IMR-90 (cell line): ENCODE results near the gene VGLL1. TPM values are rescaled to one million over a fixed set of nuclear protein-coding genes. Genes with fewer than 3 reads are reported as not detected.

Experiments used
- ATAC-seq: fragments of 200-7000 bp; cut with Tn5 transposase; 2 replicates; pipeline ENCODE4 v1.9.1; 2020; ENCODE audit warnings: low read depth, mild to moderate bottlenecking, moderate library complexity
- BruUV-seq: library from RNA; stranded (reverse); fragments of 400-500 nt; replicated peaks from 2 replicates; lab custom pipeline; 2021; lab: Mats Ljungman, UMichigan
- CTCF ChIA-PET: fragments of 300-600 bp; formaldehyde crosslinking; extraction: SDS; loops from one replicate; lab custom pipeline; 2021; ENCODE audit warnings: antibody characterized with exemption; lab: Yijun Ruan, JAX
- POLR2A ChIA-PET: fragments of 300-600 bp; sonication (Branson Sonifier 250); formaldehyde crosslinking; loops from one replicate; lab custom pipeline; 2022; ENCODE audit warnings: antibody characterized with exemption; ENCODE audit not compliant: unreplicated experiment; lab: Charles Lee
- DNase-seq: peaks from one replicate; pipeline ENCODE4 v3.0.0; 2013
- H2AFZ ChIP-seq: replicated peaks from 2 replicates; pipeline ENCODE3; 2013; ENCODE audit warnings: low read length, mild to moderate bottlenecking; ENCODE audit not compliant: poor library complexity
- H2AK5ac ChIP-seq: 2 replicates; pipeline ENCODE4 v1.6.1; 2013; ENCODE audit warnings: low read depth, low read length, inconsistent platforms
- H2AK9ac ChIP-seq: replicated peaks from 2 replicates; pipeline ENCODE3; 2013; ENCODE audit warnings: mild to moderate bottlenecking, low read depth, low read length, moderate library complexity; ENCODE audit not compliant: poor library complexity
- H2BK120ac ChIP-seq: 2 replicates; pipeline ENCODE4 v1.6.1; 2013; ENCODE audit warnings: low read depth, low read length, inconsistent platforms
- H2BK15ac ChIP-seq: 3 replicates; pipeline ENCODE4 v1.6.1; 2013; ENCODE audit warnings: low read depth, low read length, inconsistent platforms
- H2BK20ac ChIP-seq: 2 replicates; pipeline ENCODE4 v1.6.1; 2013; ENCODE audit warnings: low read depth, mild to moderate bottlenecking, inconsistent platforms, low read length, moderate library complexity
- H2BK5ac ChIP-seq: 2 replicates; pipeline ENCODE4 v1.6.1; 2013; ENCODE audit warnings: mild to moderate bottlenecking, low read depth, low read length, inconsistent platforms; ENCODE audit not compliant: poor library complexity, severe bottlenecking
- H3K14ac ChIP-seq: replicated peaks from 2 replicates; pipeline ENCODE4 v1.6.1; 2013; ENCODE audit warnings: low read depth, low read length, inconsistent platforms
- H3K18ac ChIP-seq: 2 replicates; pipeline ENCODE4 v1.6.1; 2013; ENCODE audit warnings: low read depth, low read length, control low read depth
- H3K23ac ChIP-seq: 2 replicates; pipeline ENCODE4 v1.6.1; 2013; ENCODE audit warnings: low read depth, low read length, inconsistent platforms
- H3K27ac ChIP-seq: 2 replicates; pipeline ENCODE4 v1.5.1; 2013; ENCODE audit warnings: mild to moderate bottlenecking, control low read depth, low read length; ENCODE audit not compliant: insufficient read depth
- H3K27me3 ChIP-seq: 2 replicates; pipeline ENCODE4 v1.6.1; 2013; ENCODE audit warnings: low read length; ENCODE audit not compliant: control insufficient read depth, insufficient read depth
- H3K36me3 ChIP-seq: 2 replicates; pipeline ENCODE4 v1.6.1; 2013; ENCODE audit warnings: low read length, mixed read lengths; ENCODE audit not compliant: control insufficient read depth, insufficient read depth
- H3K4ac ChIP-seq: 2 replicates; pipeline ENCODE4 v1.6.1; 2013; ENCODE audit warnings: low read depth, low read length, inconsistent platforms
- H3K4me1 ChIP-seq: 2 replicates; pipeline ENCODE4 v1.6.1; 2013; ENCODE audit warnings: low read length, mixed read lengths; ENCODE audit not compliant: control insufficient read depth, insufficient read depth
- H3K4me2 ChIP-seq: 2 replicates; pipeline ENCODE4 v1.6.1; 2013; ENCODE audit warnings: low read depth, mild to moderate bottlenecking, control low read depth, low read length, moderate library complexity
- H3K4me3 ChIP-seq: 2 replicates; pipeline ENCODE4 v1.5.1; 2013; ENCODE audit warnings: low read depth, mild to moderate bottlenecking, control low read depth, low read length, moderate library complexity; ENCODE audit not compliant: insufficient read depth
- H3K56ac ChIP-seq: 2 replicates; pipeline ENCODE4 v1.6.1; 2013; ENCODE audit warnings: low read length, inconsistent platforms; ENCODE audit not compliant: insufficient read depth; ENCODE audit errors: extremely low read depth
- H3K79me1 ChIP-seq, 2 experiments: 2 replicates each; pipeline ENCODE4 v1.6.1; 2013; ENCODE audit warnings: low read length in 2 of 2, inconsistent platforms in 1 of 2, low read depth in 1 of 2
- H3K9ac ChIP-seq: 2 replicates; pipeline ENCODE4 v1.6.1; 2013; ENCODE audit warnings: low read depth, low read length, control low read depth
- H3K9me1 ChIP-seq: 2 replicates; pipeline ENCODE4 v1.6.1; 2013; ENCODE audit warnings: low read length, inconsistent platforms; ENCODE audit not compliant: insufficient read depth
- H3K9me3 ChIP-seq: 2 replicates; pipeline ENCODE4 v1.6.1; 2013; ENCODE audit warnings: low read length; ENCODE audit not compliant: control insufficient read depth, insufficient read depth
- H4K20me1 ChIP-seq: 2 replicates; pipeline ENCODE4 v1.6.1; 2013; ENCODE audit warnings: low read length, inconsistent platforms; ENCODE audit not compliant: insufficient read depth
- H4K5ac ChIP-seq: 2 replicates; pipeline ENCODE4 v1.6.1; 2013; ENCODE audit warnings: mild to moderate bottlenecking, low read depth, low read length, control low read depth
- H4K8ac ChIP-seq, 2 experiments: 2 replicates each; pipeline ENCODE4 v1.6.1; 2013; ENCODE audit warnings: low read depth in 2 of 2, low read length in 2 of 2, control low read depth in 1 of 2, inconsistent platforms in 1 of 2
- H4K91ac ChIP-seq: 2 replicates; pipeline ENCODE4 v1.6.1; 2013; ENCODE audit warnings: low read depth, low read length, inconsistent platforms; ENCODE audit not compliant: insufficient read depth
- BHLHE40 ChIP-seq: fragments of 150-350 bp; IDR thresholded peaks from 2 replicates; pipeline ENCODE4 v1.6.1; 2016; ENCODE audit warnings: mild to moderate bottlenecking, low read depth, low read length
- CHD1 ChIP-seq: IDR thresholded peaks from 2 replicates; pipeline ENCODE4 v1.6.1; 2012; ENCODE audit warnings: low read depth, low read length, improper control_type of control experiment
- ELK1 ChIP-seq: fragments of 150-350 bp; IDR thresholded peaks from 2 replicates; pipeline ENCODE4 v1.6.1; 2016; ENCODE audit warnings: low read depth, mild to moderate bottlenecking, low read length, moderate library complexity, borderline replicate concordance
- MAZ ChIP-seq: IDR thresholded peaks from 2 replicates; pipeline ENCODE4 v1.6.1; 2012; ENCODE audit warnings: low read depth, mild to moderate bottlenecking, low read length, improper control_type of control experiment, moderate library complexity, borderline replicate concordance
- MXI1 ChIP-seq: IDR thresholded peaks from 2 replicates; pipeline ENCODE4 v1.6.1; 2012; ENCODE audit warnings: low read depth, mild to moderate bottlenecking, low read length, moderate library complexity, borderline replicate concordance
- NFE2L2 ChIP-seq: fragments of 150-350 bp; IDR thresholded peaks from 2 replicates; pipeline ENCODE4 v1.6.1; 2016; ENCODE audit warnings: low read depth, mild to moderate bottlenecking, low read length
- POLR2A ChIP-seq: IDR thresholded peaks from 2 replicates; pipeline ENCODE4 v1.6.1; 2012; ENCODE audit warnings: mild to moderate bottlenecking, low read depth, low read length
- RAD21 ChIP-seq: IDR thresholded peaks from 2 replicates; pipeline ENCODE4 v1.6.1; 2012; ENCODE audit warnings: low read length, improper control_type of control experiment
- RCOR1 ChIP-seq: IDR thresholded peaks from 2 replicates; pipeline ENCODE4 v1.6.1; 2012; ENCODE audit warnings: mild to moderate bottlenecking, low read length, improper control_type of control experiment; ENCODE audit not compliant: insufficient replicate concordance
- RFX5 ChIP-seq: IDR thresholded peaks from 2 replicates; pipeline ENCODE4 v1.8.0; 2012; ENCODE audit warnings: low read depth, mild to moderate bottlenecking, low read length, moderate library complexity
- SMC3 ChIP-seq: fragments of 150-350 bp; IDR thresholded peaks from 2 replicates; pipeline ENCODE4 v1.6.1; 2016; ENCODE audit warnings: low read depth, mild to moderate bottlenecking, antibody characterized with exemption, low read length, moderate library complexity
- USF2 ChIP-seq: fragments of 150-350 bp; IDR thresholded peaks from 2 replicates; pipeline ENCODE4 v1.6.1; 2017; ENCODE audit warnings: mild to moderate bottlenecking, antibody characterized with exemption, low read length, low read depth
- WGBS, 2 experiments: methylation state at CpG; one replicate each; pipeline versions ENCODE4 v1.1.5 to v1.1.7; 2013; ENCODE audit warnings: missing lambda C conversion rate in 2 of 2; ENCODE audit not compliant: insufficient read length in 1 of 2; ENCODE audit errors: extremely low coverage in 2 of 2; 5-methylcytosine and 5-hydroxymethylcytosine counted together
- dilution Hi-C: fragments of 300-500 bp; cut with HindIII; formaldehyde crosslinking; loops from one replicate; pipeline ENCODE4 v1.14.3; 2018; ENCODE audit warnings: low sequenced_read_pairs; ENCODE audit not compliant: unreplicated experiment
- in situ Hi-C: fragments of 300-500 bp; cut with MboI; formaldehyde crosslinking; loops from 3 replicates; pipeline ENCODE4 v1.14.3; 2019; ENCODE audit warnings: low sequenced_read_pairs, inconsistent platforms, mixed read lengths
- intact Hi-C: fragments of 100-400 bp; cut with micrococcal nuclease; formaldehyde crosslinking; loops from 2 replicates; pipeline ENCODE4 v1.10.0; 2022
- polyA plus RNA-seq, 3 experiments: library from polyadenylated mRNA; depleted of rRNA; stranded (reverse); fragments of >200 nt; gene quantifications; 2 replicates each; pipeline ENCODE4 v1.2.3, GENCODE V29; 2012; ENCODE audit warnings: low replicate concordance in 1 of 3
- total RNA-seq: library from RNA; depleted of rRNA; stranded (reverse); fragments of >200 nt; gene quantifications from 2 replicates; pipeline ENCODE4 v1.2.3, GENCODE V29; 2012

The VGLL1 gene
- total and polyA plus RNA-seq, 2 of the 4 experiments (the other 2 are of a cell fraction): not detected

- WGBS, 2 experiments: no CpG with 5 or more reads among the region's 5 CpGs
Measured at GRCh38 chrX:136585262-136585661, 53.2 kb downstream of the VGLL1 start.

More at GRCh38 chrX:136585262-136585661, 53.2 kb downstream of the VGLL1 start:
- no peak overlapping the region for H2AFZ ChIP-seq
- no peak overlapping the region for H2AK5ac ChIP-seq
- H2BK20ac ChIP-seq: no peak overlapping the region
- no peak overlapping the region for H3K18ac ChIP-seq
- intact Hi-C loops: no loop called here
- H3K56ac ChIP-seq: no peak overlapping the region
- no peaks in the 10 kb centered on the region for H4K20me1 ChIP-seq
- H3K23ac ChIP-seq: no peak overlapping the region
- POLR2A ChIA-PET: no interaction called here
- no peaks in the 10 kb centered on the region for H3K9me3 ChIP-seq
- H2AK9ac ChIP-seq: no peak overlapping the region
- ATAC-seq (no peak), DNase-seq (no peak)
- no peak overlapping the region for H3K14ac ChIP-seq
- no peak overlapping the region for H4K5ac ChIP-seq
- no peak overlapping the region for H2BK15ac ChIP-seq
- H3K36me3 ChIP-seq: no peaks in the 10 kb centered on the region
- no peak overlapping the region for H4K91ac ChIP-seq
- H3K4me2 ChIP-seq: no peak overlapping the region
- H3K4ac ChIP-seq: no peak overlapping the region
- BruUV-seq: no TSS peak
- no peak overlapping the region for H4K8ac ChIP-seq
- CTCF ChIA-PET: no interaction called here
- in situ Hi-C loops: no loop called here
- no peak overlapping the region for H3K27ac ChIP-seq
- H3K79me1 ChIP-seq: no peaks in the 10 kb centered on the region
- no peak overlapping the region for H2BK5ac ChIP-seq
- no peak overlapping the region for H2BK120ac ChIP-seq
- no peak overlapping the region for H3K9ac ChIP-seq
- dilution Hi-C loops: no loop called here
- TF ChIP-seq RCOR1 (no peak), CHD1 (no peak), RFX5 (no peak), ELK1 (no peak), RAD21 (no peak), NFE2L2 (no peak), MAZ (no peak), POLR2A (no peak), USF2 (no peak), MXI1 (no peak), BHLHE40 (no peak), SMC3 (no peak)
- no peaks in the 10 kb centered on the region; the same call in 1 of the 2 replicates for H3K9me1 ChIP-seq
- H3K4me3 ChIP-seq: no peak overlapping the region
- no peaks in the 10 kb centered on the region for H3K4me1 ChIP-seq
- H3K27me3 ChIP-seq: peaks cover 5% of the 10 kb centered on the region
